Mucosa of rectum (tissue), 2 donors: ENCODE measurements around the gene MAST4.

Experiments
- H3K27ac ChIP-seq, 2 donors: one replicate each; pipeline ENCODE4 v1.7.0; 2013; ENCODE audit warnings: inconsistent platforms in 2 of 2, low read depth in 2 of 2, low read length in 2 of 2
- H3K27me3 ChIP-seq, 2 donors: one replicate each; pipeline ENCODE4 v1.7.0; 2013; ENCODE audit warnings: low read length in 2 of 2; ENCODE audit not compliant: control insufficient read depth in 2 of 2, insufficient read depth in 2 of 2
- H3K36me3 ChIP-seq, 2 donors: one replicate each; pipeline ENCODE4 v1.7.0; 2013; ENCODE audit warnings: low read length in 2 of 2; ENCODE audit not compliant: control insufficient read depth in 2 of 2, insufficient read depth in 2 of 2
- H3K4me1 ChIP-seq, 2 donors: one replicate each; pipeline ENCODE4 v1.7.0; 2013; ENCODE audit warnings: low read length in 2 of 2, mild to moderate bottlenecking in 1 of 2; ENCODE audit not compliant: control insufficient read depth in 2 of 2, insufficient read depth in 2 of 2
- H3K4me3 ChIP-seq, 2 donors: one replicate each; pipeline ENCODE4 v1.7.0; 2013; ENCODE audit warnings: low read length in 2 of 2
- H3K9ac ChIP-seq, 2 donors: one replicate each; pipeline ENCODE4 v1.7.0; 2013; ENCODE audit warnings: low read length in 2 of 2, low read depth in 1 of 2, mild to moderate bottlenecking in 1 of 2
- H3K9me3 ChIP-seq, 2 donors: one replicate each; pipeline ENCODE4 v1.7.0; 2013; ENCODE audit warnings: low read length in 2 of 2; ENCODE audit not compliant: control insufficient read depth in 2 of 2
- donor health status: healthy.
- donor health status: Normal muscosa, but diverticular disease.

Gene MAST4

DNA sequence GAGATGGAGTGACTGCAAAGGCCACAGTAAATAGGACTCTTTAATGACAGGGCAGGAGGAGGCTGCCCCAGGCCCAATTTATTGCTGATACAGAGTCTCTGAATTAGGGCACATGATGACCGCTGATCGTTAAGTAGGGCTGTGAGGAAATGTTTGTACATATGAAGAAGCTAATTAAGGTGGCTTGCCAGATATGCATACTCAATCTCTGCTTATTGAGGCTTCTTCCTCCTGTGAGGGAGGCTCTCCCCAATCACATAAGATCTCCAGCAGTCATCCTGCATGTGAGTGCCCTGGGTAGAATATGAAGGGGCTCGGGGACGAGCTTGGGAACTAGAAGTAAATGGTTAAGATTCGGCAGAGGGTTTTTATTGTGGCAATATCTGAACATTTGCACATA is 608.6 kb downstream of the MAST4 start:
- no peaks in the 10 kb centered on the region for H3K36me3 ChIP-seq
- peaks cover 8 to 10% of the 10 kb centered on the region in 2 donors for H3K4me1 ChIP-seq
- no peak overlapping the region for H3K9ac ChIP-seq
- H3K9me3 ChIP-seq = no peaks in the 10 kb centered on the region
- no peaks in the 10 kb centered on the region for H3K27me3 ChIP-seq
- peak overlapping the region in 1 of 2 donors; percentile 39 for H3K27ac ChIP-seq
- no peak overlapping the region for H3K4me3 ChIP-seq

- H3K4me1 ChIP-seq = peaks cover 6 to 10% of the 10 kb centered on the region in 2 donors
Measured at GRCh38 chr5:67205981-67206380, 609.8 kb downstream of the MAST4 start.

GRCh38 chr5:67206461-67206860 is 610.3 kb downstream of the MAST4 start:
- H3K27ac ChIP-seq = peak overlapping the region; percentile 39 to 68
- H3K9me3 ChIP-seq = no peaks in the 10 kb centered on the region
- H3K9ac ChIP-seq = no peak overlapping the region
- H3K4me1 ChIP-seq = peaks cover 6 to 10% of the 10 kb centered on the region in 2 donors
- no peaks in the 10 kb centered on the region for H3K27me3 ChIP-seq
- no peak overlapping the region for H3K4me3 ChIP-seq
- no peaks in the 10 kb centered on the region for H3K36me3 ChIP-seq

More at GRCh38 chr5:67205981-67206380, 609.8 kb downstream of the MAST4 start:
- no peak overlapping the region for H3K9ac ChIP-seq
- peak overlapping the region; percentile 39 to 68 for H3K27ac ChIP-seq
- no peaks in the 10 kb centered on the region for H3K27me3 ChIP-seq
- no peaks in the 10 kb centered on the region for H3K9me3 ChIP-seq
- H3K36me3 ChIP-seq = no peaks in the 10 kb centered on the region
- H3K4me3 ChIP-seq = no peak overlapping the region

DNA sequence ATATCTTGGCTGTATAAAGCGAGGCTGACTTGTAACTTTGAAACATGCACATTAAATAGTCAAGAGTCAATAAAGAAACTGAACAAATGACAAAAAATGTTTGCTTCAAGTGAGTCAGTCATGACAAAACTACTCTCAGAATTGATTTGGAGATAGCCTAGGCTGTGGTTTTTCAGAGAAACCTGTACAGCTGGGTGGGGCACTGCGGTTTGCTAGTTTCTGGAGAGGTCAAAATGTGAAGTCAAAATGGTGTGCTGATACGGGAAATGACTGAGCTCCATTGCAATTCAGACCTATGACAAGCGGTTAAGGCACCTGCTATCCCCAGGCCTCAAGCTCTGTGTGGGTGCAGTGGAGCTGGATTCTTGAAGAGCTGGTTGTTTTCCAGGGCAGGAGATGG is 610.7 kb downstream of the MAST4 start:
- H3K27ac ChIP-seq = peak overlapping the region; percentile 27 to 41

DNA sequence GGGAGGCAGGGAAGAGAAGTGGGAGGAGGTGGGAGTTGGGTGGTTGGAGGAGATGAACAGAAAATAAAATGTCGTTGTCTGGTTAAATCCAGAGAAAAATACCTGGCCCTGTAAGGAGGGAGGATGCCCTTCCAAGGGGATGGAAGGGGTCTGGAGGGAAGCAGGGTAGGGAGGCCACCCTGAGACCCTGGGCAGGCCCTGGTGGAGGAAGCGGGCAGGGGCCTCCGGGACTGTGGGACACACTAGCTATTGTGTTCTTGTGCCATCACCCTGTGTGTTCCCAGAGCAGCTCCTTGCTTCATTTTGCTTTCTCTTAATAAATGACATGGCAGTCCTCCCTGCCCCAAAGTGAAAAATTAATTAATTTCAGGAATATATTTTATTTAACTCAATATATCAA is 612.2 kb downstream of the MAST4 start:
- Histone ChIP-seq H3K4me1 (peaks cover 6 to 8% of the 10 kb centered on the region in 2 donors), H3K4me3 (no peak overlapping the region), H3K9me3 (no peaks in the 10 kb centered on the region), H3K27me3 (no peaks in the 10 kb centered on the region), H3K9ac (no peak overlapping the region), H3K27ac (no peak overlapping the region), H3K36me3 (no peaks in the 10 kb centered on the region)

More for the DNA sequence above, 610.7 kb downstream of the MAST4 start:
- H3K9me3 ChIP-seq = no peaks in the 10 kb centered on the region
- H3K4me3 ChIP-seq = no peak overlapping the region
- no peaks in the 10 kb centered on the region for H3K36me3 ChIP-seq
- H3K9ac ChIP-seq = no peak overlapping the region
- H3K4me1 ChIP-seq = peaks cover 6 to 10% of the 10 kb centered on the region in 2 donors
- no peaks in the 10 kb centered on the region for H3K27me3 ChIP-seq

GRCh38 chr5:67209141-67209771 is 613.1 kb downstream of the MAST4 start:
- Histone ChIP-seq H3K4me1 (peaks cover 6 to 8% of the 10 kb centered on the region in 2 donors), H3K9ac (no peak overlapping the region), H3K9me3 (no peaks in the 10 kb centered on the region)

DNA sequence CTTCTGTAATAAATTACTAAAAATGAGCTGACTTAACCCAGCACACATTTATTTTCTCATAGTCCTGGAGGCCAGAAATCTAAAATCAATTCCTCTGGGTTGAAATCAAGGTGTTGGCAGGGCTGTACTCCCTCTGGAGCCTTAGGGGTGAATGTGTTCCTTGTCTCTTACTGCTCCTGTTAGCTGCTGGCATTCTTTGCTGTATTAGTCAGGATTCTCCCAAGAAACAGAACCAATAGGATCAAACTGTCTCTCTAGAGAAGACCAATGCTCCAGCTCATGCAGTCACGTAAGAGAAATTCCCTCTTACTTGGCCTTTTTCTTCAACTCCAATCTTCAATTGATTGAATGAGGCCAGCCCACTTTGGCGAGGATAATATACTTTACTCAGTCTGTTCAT is 615.7 kb downstream of the MAST4 start:
- Histone ChIP-seq H3K36me3 (no peaks in the 10 kb centered on the region), H3K9me3 (no peaks in the 10 kb centered on the region), H3K4me1 (peaks cover 16 to 18% of the 10 kb centered on the region in 2 donors), H3K9ac (no peak overlapping the region), H3K27ac (no peak overlapping the region), H3K27me3 (no peaks in the 10 kb centered on the region), H3K4me3 (no peak overlapping the region)

More at GRCh38 chr5:67209141-67209771, 613.1 kb downstream of the MAST4 start:
- Histone ChIP-seq H3K27ac (no peak overlapping the region), H3K27me3 (no peaks in the 10 kb centered on the region), H3K4me3 (no peak overlapping the region), H3K36me3 (no peaks in the 10 kb centered on the region)

DNA sequence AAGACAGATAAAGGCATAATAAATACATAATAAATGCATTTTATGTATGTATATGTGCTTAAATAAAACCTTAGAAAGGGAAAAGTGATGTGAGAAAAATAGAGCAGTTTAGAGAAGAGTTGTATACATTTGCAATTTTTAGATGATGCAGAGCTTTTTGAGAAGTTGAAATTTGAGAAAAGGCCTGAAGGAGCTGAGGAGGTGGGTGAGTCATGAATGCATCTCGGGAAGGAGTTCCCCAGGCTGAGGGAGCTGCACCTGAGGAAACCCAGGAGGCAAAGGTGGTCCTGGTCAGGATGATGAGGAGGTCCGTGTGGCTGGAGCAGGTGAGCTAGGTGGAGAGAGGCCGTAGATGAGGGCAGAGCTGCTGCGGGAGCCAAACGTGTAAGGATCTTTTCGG is 617.8 kb downstream of the MAST4 start:
- H3K4me3 ChIP-seq = no peak overlapping the region

GRCh38 chr5:67214707-67215447 is 618.7 kb downstream of the MAST4 start:
- peak overlapping the region in 1 of 2 donors; percentile 55 for H3K4me3 ChIP-seq
- no peaks in the 10 kb centered on the region for H3K36me3 ChIP-seq
- H3K27ac ChIP-seq = peak overlapping the region; percentile 73 to 81
- H3K9ac ChIP-seq = no peak overlapping the region
- no peaks in the 10 kb centered on the region for H3K9me3 ChIP-seq
- peaks cover 14 to 18% of the 10 kb centered on the region in 2 donors for H3K4me1 ChIP-seq
- H3K27me3 ChIP-seq = no peaks in the 10 kb centered on the region

More for the DNA sequence above, 617.8 kb downstream of the MAST4 start:
- no peak overlapping the region for H3K9ac ChIP-seq
- H3K36me3 ChIP-seq = no peaks in the 10 kb centered on the region
- no peaks in the 10 kb centered on the region for H3K27me3 ChIP-seq
- H3K9me3 ChIP-seq = no peaks in the 10 kb centered on the region
- no peak overlapping the region for H3K27ac ChIP-seq
- peaks cover 15 to 18% of the 10 kb centered on the region in 2 donors for H3K4me1 ChIP-seq
